HL-60 (cell line): Measurements from ENCODE around the gene UBN1.
A peak's percentile ranks its signal among the peaks of the same experiment; 100 is the strongest.

ENCODE experiments used
- GABPA ChIP-seq: IDR thresholded peaks from 2 replicates; pipeline ENCODE4 v1.6.1; 2012; ENCODE audit warnings: low read depth
- POLR2AphosphoS5 ChIP-seq: IDR thresholded peaks from 2 replicates; pipeline ENCODE4 v1.6.1; 2012; ENCODE audit warnings: low read depth
- SPI1 ChIP-seq: IDR thresholded peaks from 2 replicates; pipeline ENCODE4 v1.6.1; 2012; ENCODE audit warnings: low read depth, mild to moderate bottlenecking, borderline replicate concordance
- TF ChIP-seq, protein P1 (sequence below): IDR thresholded peaks from 2 replicates; pipeline ENCODE4 v1.6.1; 2012; ENCODE audit warnings: low read depth; ENCODE audit not compliant: insufficient replicate concordance
- TF ChIP-seq, protein P2 (sequence below): IDR thresholded peaks from one replicate; pipeline ENCODE4 v1.5.1; 2011; ENCODE audit warnings: low read length, control low read depth, inconsistent platforms; ENCODE audit not compliant: insufficient read depth

DNA sequence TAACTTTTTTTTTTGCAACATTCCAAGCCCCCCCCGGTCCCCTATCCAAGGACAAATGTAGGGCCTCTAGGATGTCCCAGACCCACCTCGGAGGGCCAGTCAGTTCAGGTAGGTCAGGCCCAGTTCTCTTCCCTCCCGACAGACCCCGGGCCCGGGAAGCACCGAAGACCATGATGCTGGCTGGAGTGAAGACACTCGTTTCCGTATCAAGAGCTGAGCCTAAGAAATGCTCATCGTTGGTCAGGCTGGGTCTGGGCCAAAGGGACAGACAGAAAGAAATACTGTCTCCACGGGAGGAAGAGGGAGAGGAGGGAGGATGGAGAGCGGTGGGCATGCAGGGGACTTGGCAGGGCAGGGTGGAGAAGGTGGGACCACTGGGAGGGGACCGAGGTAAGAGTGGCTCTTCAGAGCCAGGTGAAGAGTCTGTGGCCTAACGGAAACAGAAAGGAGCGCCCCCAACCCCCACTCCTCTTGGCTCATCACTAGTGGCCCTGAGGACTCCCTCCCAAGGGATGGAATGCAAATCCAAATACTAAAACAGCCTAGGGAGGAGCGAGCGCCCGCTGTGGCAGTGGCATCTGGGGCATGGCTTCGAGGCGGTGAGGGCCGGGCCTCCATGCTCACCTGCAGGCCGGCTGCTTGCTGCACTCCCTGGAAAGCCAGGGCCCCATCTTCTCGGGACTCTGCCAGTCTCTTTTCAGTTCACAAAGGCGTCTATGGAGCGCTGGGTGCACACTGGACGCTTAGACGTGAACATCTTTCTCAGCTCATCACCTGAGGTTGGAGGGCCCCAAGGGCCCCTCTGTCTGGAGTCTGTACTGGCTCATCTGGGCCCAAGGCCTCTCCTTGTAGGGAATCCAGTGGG, 43.2 kb upstream of the UBN1 start:
- TF ChIP-seq, protein P1, sequence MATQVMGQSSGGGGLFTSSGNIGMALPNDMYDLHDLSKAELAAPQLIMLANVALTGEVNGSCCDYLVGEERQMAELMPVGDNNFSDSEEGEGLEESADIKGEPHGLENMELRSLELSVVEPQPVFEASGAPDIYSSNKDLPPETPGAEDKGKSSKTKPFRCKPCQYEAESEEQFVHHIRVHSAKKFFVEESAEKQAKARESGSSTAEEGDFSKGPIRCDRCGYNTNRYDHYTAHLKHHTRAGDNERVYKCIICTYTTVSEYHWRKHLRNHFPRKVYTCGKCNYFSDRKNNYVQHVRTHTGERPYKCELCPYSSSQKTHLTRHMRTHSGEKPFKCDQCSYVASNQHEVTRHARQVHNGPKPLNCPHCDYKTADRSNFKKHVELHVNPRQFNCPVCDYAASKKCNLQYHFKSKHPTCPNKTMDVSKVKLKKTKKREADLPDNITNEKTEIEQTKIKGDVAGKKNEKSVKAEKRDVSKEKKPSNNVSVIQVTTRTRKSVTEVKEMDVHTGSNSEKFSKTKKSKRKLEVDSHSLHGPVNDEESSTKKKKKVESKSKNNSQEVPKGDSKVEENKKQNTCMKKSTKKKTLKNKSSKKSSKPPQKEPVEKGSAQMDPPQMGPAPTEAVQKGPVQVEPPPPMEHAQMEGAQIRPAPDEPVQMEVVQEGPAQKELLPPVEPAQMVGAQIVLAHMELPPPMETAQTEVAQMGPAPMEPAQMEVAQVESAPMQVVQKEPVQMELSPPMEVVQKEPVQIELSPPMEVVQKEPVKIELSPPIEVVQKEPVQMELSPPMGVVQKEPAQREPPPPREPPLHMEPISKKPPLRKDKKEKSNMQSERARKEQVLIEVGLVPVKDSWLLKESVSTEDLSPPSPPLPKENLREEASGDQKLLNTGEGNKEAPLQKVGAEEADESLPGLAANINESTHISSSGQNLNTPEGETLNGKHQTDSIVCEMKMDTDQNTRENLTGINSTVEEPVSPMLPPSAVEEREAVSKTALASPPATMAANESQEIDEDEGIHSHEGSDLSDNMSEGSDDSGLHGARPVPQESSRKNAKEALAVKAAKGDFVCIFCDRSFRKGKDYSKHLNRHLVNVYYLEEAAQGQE = no peak
- TF ChIP-seq, protein P2, sequence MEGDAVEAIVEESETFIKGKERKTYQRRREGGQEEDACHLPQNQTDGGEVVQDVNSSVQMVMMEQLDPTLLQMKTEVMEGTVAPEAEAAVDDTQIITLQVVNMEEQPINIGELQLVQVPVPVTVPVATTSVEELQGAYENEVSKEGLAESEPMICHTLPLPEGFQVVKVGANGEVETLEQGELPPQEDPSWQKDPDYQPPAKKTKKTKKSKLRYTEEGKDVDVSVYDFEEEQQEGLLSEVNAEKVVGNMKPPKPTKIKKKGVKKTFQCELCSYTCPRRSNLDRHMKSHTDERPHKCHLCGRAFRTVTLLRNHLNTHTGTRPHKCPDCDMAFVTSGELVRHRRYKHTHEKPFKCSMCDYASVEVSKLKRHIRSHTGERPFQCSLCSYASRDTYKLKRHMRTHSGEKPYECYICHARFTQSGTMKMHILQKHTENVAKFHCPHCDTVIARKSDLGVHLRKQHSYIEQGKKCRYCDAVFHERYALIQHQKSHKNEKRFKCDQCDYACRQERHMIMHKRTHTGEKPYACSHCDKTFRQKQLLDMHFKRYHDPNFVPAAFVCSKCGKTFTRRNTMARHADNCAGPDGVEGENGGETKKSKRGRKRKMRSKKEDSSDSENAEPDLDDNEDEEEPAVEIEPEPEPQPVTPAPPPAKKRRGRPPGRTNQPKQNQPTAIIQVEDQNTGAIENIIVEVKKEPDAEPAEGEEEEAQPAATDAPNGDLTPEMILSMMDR = no peak
- TF ChIP-seq POLR2AphosphoS5 (0 out of 2 replicates have a peak, but pooled peaks have one; percentile 4), GABPA (no peak), SPI1 (no peak)
